Measurements from ENCODE around the gene FHDC1. TPM values are rescaled to one million over a fixed set of nuclear protein-coding genes. Genes with fewer than 3 reads are reported as not detected.

FHDC1 gene
- total RNA-seq, 4 donors from 2014 or later: 25.6 to 65.1 (median 37.2) TPM

DNA sequence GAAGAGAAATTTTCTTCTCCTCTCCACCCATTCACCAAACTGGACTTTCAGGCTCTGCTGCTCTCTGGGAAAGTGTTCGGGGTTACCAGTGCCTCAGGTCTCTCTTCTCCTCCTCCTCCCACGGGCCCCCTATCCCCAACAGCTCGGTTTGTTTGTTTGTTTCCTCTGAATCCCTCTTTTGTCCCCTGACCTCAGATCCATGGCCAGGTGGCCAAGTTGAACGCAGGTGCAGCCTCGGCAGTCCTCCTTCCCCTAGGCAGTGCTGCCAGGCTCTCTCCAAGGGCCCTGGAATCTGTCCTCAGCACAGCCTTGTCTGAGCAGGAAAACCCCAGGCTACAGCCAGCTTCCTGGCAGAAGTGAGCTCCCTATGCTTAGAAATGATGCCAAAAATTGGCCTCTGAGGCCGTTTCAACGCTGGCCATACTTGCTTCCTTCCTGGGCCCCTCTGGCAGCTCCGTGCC is 60.0 kb downstream of the FHDC1 start:
- TF ChIP-seq POLR2A (IDR thresholded peaks at IDR 0.05) (no peak), CTCF (IDR thresholded peaks at IDR 0.05) (no peak)
- H3K4me3 ChIP-seq (ENCODE audit: low read depth, poor library complexity, severe bottlenecking): no peak overlapping the region
- intact Hi-C loops (cut with DNase I; ENCODE audit: low total_unique reads): no loop called here
- 15 to 18% methylated on average over 8 of the region's 8 CpGs for WGBS, 2 donors
- no peak for DNase-seq (ENCODE audit: low spot score in 2 of 2)

GRCh38 chr4:152996672-152997071 is 60.5 kb downstream of the FHDC1 start:
- H3K4me3 ChIP-seq (ENCODE audit: low read depth, poor library complexity, severe bottlenecking): no peak overlapping the region
- no peak for DNase-seq (ENCODE audit: low spot score in 2 of 2)
- 71 to 72% methylated on average over 6 of the region's 6 CpGs for WGBS, 2 donors
- intact Hi-C loops (cut with DNase I; ENCODE audit: low total_unique reads): no loop called here
- TF ChIP-seq CTCF (IDR thresholded peaks at IDR 0.05) (no peak), POLR2A (IDR thresholded peaks at IDR 0.05) (no peak)

DNA sequence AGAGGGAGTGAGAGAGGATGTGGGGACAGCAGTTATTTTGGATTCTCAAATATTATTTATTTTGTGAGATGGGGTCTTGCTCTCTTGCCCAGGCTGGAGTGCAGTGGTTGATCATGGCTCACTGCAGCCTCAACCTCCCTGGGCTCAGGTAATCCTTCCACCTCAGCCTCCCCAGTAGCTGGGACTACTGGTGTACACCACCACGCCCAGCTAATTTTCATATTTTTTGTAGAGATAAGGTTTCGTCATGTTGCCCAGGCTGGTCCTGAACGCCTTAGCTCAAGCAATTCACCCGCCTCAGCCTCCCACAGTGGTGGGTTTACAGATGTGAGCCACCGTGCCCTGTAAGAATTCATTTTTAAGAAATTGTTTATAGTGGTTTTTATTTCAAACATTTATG is 61.2 kb downstream of the FHDC1 start:
- intact Hi-C loops (cut with DNase I; ENCODE audit: low total_unique reads): no loop called here
- WGBS, 2 donors: 62 to 64% methylated on average over 5 of the region's 5 CpGs
- no peak for DNase-seq (ENCODE audit: low spot score in 2 of 2)
- no peak overlapping the region for H3K4me3 ChIP-seq (ENCODE audit: low read depth, poor library complexity, severe bottlenecking)
- TF ChIP-seq POLR2A (IDR thresholded peaks at IDR 0.05): no peak
- TF ChIP-seq CTCF (IDR thresholded peaks at IDR 0.05): no peak

DNA sequence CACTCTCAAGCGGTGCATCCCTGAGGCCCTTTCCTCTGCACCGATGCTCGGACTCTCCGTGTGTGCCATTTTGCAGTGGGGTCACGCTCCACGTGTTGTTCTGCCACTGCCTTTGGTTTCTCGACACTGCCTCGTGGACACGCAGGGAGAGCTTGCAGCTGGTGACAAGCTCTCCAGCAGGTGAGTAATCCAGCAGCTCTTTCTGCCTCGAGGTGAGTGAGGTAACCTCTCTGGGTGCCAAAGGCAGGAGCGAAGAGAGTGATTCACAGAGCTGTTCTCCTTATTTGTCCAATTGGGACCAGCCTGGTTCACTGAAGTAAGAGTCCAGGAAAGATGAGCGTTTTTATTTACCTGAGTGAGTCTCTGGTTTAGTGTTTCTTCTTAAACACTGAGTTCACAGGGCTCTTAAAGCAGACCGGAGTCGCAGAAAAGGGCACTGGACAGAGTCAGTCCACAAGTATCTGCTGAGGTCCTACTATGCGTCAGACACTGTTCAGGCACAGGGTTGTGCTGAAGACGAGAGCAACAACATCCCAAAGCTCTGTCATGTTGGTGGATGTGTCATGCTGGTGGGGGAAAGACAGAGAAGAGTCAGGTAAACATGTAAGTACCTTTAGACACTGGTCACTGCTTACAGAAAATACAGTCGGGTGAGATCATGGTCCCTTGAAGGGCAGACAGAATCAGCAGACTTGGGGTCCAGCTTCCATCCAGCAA is 61.8 kb downstream of the FHDC1 start:
- WGBS, 2 donors: 55 to 58% methylated on average over 17 of the region's 17 CpGs
- no peak overlapping the region for H3K4me3 ChIP-seq (ENCODE audit: low read depth, poor library complexity, severe bottlenecking)
- intact Hi-C loops (cut with DNase I; ENCODE audit: low total_unique reads): no loop called here
- TF ChIP-seq CTCF (IDR thresholded peaks at IDR 0.05) (no peak), POLR2A (IDR thresholded peaks at IDR 0.05) (no peak)
- DNase-seq (ENCODE audit: low spot score in 2 of 2): peak in 1 of 2 donors; percentile 69

GRCh38 chr4:152998861-152999260 is 62.7 kb downstream of the FHDC1 start:
- TF ChIP-seq POLR2A (IDR thresholded peaks at IDR 0.05): no peak
- TF ChIP-seq CTCF (IDR thresholded peaks at IDR 0.05): no peak
- no peak overlapping the region for H3K4me3 ChIP-seq (ENCODE audit: low read depth, poor library complexity, severe bottlenecking)
- DNase-seq (ENCODE audit: low spot score in 2 of 2): no peak
- intact Hi-C loops (cut with DNase I; ENCODE audit: low total_unique reads): no loop called here
- 78 to 93% methylated on average over 11 to 12 of the region's 12 CpGs for WGBS, 2 donors
